Neural cell (in vitro differentiated cells): ENCODE data around the gene FHL3. TPM values are rescaled to one million over a fixed set of nuclear protein-coding genes. Genes with fewer than 3 reads are reported as not detected.

ENCODE experiments used
- H2AFZ ChIP-seq: fragments of 200-600, 300-800 bp; sonication (generic), shearing (Covaris generic); 2 replicates; pipeline ENCODE4 v1.6.0; 2014; ENCODE audit warnings: low read depth, mild to moderate bottlenecking, antibody characterized with exemption, low read length, moderate library complexity
- H3F3A ChIP-seq: fragments of 200-600 bp; shearing (Covaris generic); 2 replicates; pipeline ENCODE4 v1.6.1; 2016; ENCODE audit warnings: mild to moderate bottlenecking, moderate library complexity, mixed read lengths, antibody characterized with exemption, low read length; ENCODE audit not compliant: insufficient read depth, poor library complexity, severe bottlenecking
- H3K27ac ChIP-seq: fragments of 200-600, 300-800 bp; sonication (generic), shearing (Covaris generic); 2 replicates; pipeline ENCODE4 v1.5.1; 2014; ENCODE audit warnings: mild to moderate bottlenecking, low read length, moderate library complexity
- H3K27me3 ChIP-seq: fragments of 300-800, 200-600 bp; sonication (generic), shearing (Covaris generic); 2 replicates; pipeline ENCODE4 v1.6.0; 2014; ENCODE audit warnings: mild to moderate bottlenecking, low read depth, low read length, moderate library complexity; ENCODE audit not compliant: insufficient read depth
- H3K36me3 ChIP-seq: fragments of 300-800, 200-600 bp; sonication (generic), shearing (Covaris generic); 2 replicates; pipeline ENCODE4 v1.5.1; 2014; ENCODE audit warnings: mild to moderate bottlenecking, antibody characterized with exemption, low read length, moderate library complexity; ENCODE audit not compliant: insufficient read depth
- H3K4me2 ChIP-seq: fragments of 300-800, 200-600 bp; sonication (generic), shearing (Covaris generic); 2 replicates; pipeline ENCODE4 v1.6.0; 2014; ENCODE audit warnings: mild to moderate bottlenecking, low read length
- H3K4me3 ChIP-seq: fragments of 300-800, 200-600 bp; sonication (generic), shearing (Covaris generic); 2 replicates; pipeline ENCODE4 v1.5.1; 2014; ENCODE audit warnings: mild to moderate bottlenecking, low read length, moderate library complexity
- H3K79me2 ChIP-seq: fragments of 200-600 bp; shearing (Covaris generic); replicated peaks from 2 replicates; pipeline ENCODE4 v1.6.0; 2014; ENCODE audit warnings: mild to moderate bottlenecking, low read length, moderate library complexity; ENCODE audit not compliant: insufficient read depth
- H3K9ac ChIP-seq: fragments of 300-800, 200-600 bp; sonication (generic), shearing (Covaris generic); 2 replicates; pipeline ENCODE4 v1.6.1; 2016; ENCODE audit warnings: mild to moderate bottlenecking, low read length, mixed read lengths
- H3K9me2 ChIP-seq: fragments of 200-600 bp; shearing (Covaris generic); 2 replicates; pipeline ENCODE4 v1.6.1; 2016; ENCODE audit warnings: mild to moderate bottlenecking, low read length, mixed read lengths; ENCODE audit not compliant: insufficient read depth
- H3K9me3 ChIP-seq: fragments of 200-600, 300-800 bp; sonication (generic), shearing (Covaris generic); 2 replicates; pipeline ENCODE4 v1.6.1; 2016; ENCODE audit warnings: mild to moderate bottlenecking, mixed run types, low read length, moderate library complexity, mixed read lengths
- H4K20me1 ChIP-seq: fragments of 200-600 bp; shearing (Covaris generic); 2 replicates; pipeline ENCODE4 v1.6.1; 2016; ENCODE audit warnings: mild to moderate bottlenecking, mixed run types; ENCODE audit not compliant: insufficient read depth
- EP300 ChIP-seq: fragments of 450-650 bp; conservative IDR thresholded peaks from 2 replicates; pipeline ENCODE4 v1.6.1; 2014; ENCODE audit warnings: antibody characterized with exemption, mild to moderate bottlenecking, moderate library complexity; ENCODE audit not compliant: poor library complexity, severe bottlenecking
- EZH2 ChIP-seq: fragments of 200-600, 300-800 bp; shearing (Covaris generic), sonication (generic); IDR thresholded peaks from 2 replicates; pipeline ENCODE4 v1.6.1; 2014; ENCODE audit warnings: antibody characterized with exemption, low read length, borderline replicate concordance, mild to moderate bottlenecking; ENCODE audit not compliant: insufficient read depth, poor library complexity, severe bottlenecking
- MXI1 ChIP-seq: fragments of 450-650 bp; conservative IDR thresholded peaks from 2 replicates; pipeline ENCODE4 v1.6.1; 2014; ENCODE audit warnings: antibody characterized with exemption, mild to moderate bottlenecking; ENCODE audit not compliant: poor library complexity, severe bottlenecking
- POLR2AphosphoS5 ChIP-seq: IDR thresholded peaks from 2 replicates; pipeline ENCODE4 v1.6.1; 2012
- RAD21 ChIP-seq: fragments of 450-650 bp; conservative IDR thresholded peaks from 2 replicates; pipeline ENCODE4 v1.6.1; 2014; ENCODE audit warnings: antibody characterized with exemption, mild to moderate bottlenecking, moderate library complexity
- SMC3 ChIP-seq: fragments of 450-650 bp; conservative IDR thresholded peaks from 2 replicates; pipeline ENCODE4 v1.6.1; 2014; ENCODE audit warnings: antibody characterized with exemption, mild to moderate bottlenecking, moderate library complexity; ENCODE audit not compliant: poor library complexity
- TAF1 ChIP-seq: IDR thresholded peaks from 2 replicates; pipeline ENCODE4 v1.6.1; 2012; ENCODE audit warnings: low read depth
- polyA plus RNA-seq: library from polyadenylated mRNA; depleted of rRNA; stranded (reverse); fragments of >200 nt; gene quantifications from 2 replicates; pipeline ENCODE4 v1.2.3, GENCODE V29; 2014
- TF ChIP-seq, protein P1 (sequence below): IDR thresholded peaks from 2 replicates; pipeline ENCODE4 v1.6.1; 2012; ENCODE audit warnings: borderline replicate concordance
- TF ChIP-seq, protein P2 (sequence below): fragments of 450-650 bp; IDR thresholded peaks from 2 replicates; pipeline ENCODE4 v1.5.1; 2014; ENCODE audit warnings: antibody characterized with exemption, mild to moderate bottlenecking, moderate library complexity; ENCODE audit not compliant: poor library complexity, severe bottlenecking

FHL3 gene
- polyA plus RNA-seq, 1 donor from 2014 or later = 3.5 TPM

GRCh38 chr1:37951783-37952624 lies 53.3 kb downstream of the FHL3 start:
- Histone ChIP-seq H3F3A (no peaks in the 10 kb centered on the region), H3K36me3 (no peaks in the 10 kb centered on the region), H3K79me2 (no peaks in the 10 kb centered on the region), H3K27ac (no peak overlapping the region), H2AFZ (no peak overlapping the region), H3K4me2 (no peak overlapping the region), H3K27me3 (no peaks in the 10 kb centered on the region), H3K9me2 (no peaks in the 10 kb centered on the region), H3K9me3 (no peaks in the 10 kb centered on the region), H3K4me3 (no peak overlapping the region), H3K9ac (no peak overlapping the region), H4K20me1 (no peaks in the 10 kb centered on the region)
- TF ChIP-seq RAD21 = no peak
- no peak for TF ChIP-seq MXI1
- TF ChIP-seq SMC3 = no peak
- TF ChIP-seq, protein P1, sequence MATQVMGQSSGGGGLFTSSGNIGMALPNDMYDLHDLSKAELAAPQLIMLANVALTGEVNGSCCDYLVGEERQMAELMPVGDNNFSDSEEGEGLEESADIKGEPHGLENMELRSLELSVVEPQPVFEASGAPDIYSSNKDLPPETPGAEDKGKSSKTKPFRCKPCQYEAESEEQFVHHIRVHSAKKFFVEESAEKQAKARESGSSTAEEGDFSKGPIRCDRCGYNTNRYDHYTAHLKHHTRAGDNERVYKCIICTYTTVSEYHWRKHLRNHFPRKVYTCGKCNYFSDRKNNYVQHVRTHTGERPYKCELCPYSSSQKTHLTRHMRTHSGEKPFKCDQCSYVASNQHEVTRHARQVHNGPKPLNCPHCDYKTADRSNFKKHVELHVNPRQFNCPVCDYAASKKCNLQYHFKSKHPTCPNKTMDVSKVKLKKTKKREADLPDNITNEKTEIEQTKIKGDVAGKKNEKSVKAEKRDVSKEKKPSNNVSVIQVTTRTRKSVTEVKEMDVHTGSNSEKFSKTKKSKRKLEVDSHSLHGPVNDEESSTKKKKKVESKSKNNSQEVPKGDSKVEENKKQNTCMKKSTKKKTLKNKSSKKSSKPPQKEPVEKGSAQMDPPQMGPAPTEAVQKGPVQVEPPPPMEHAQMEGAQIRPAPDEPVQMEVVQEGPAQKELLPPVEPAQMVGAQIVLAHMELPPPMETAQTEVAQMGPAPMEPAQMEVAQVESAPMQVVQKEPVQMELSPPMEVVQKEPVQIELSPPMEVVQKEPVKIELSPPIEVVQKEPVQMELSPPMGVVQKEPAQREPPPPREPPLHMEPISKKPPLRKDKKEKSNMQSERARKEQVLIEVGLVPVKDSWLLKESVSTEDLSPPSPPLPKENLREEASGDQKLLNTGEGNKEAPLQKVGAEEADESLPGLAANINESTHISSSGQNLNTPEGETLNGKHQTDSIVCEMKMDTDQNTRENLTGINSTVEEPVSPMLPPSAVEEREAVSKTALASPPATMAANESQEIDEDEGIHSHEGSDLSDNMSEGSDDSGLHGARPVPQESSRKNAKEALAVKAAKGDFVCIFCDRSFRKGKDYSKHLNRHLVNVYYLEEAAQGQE = no peak
- TF ChIP-seq EP300 = no peak
- no peak for TF ChIP-seq TAF1
- TF ChIP-seq POLR2AphosphoS5 = no peak
- no peak for TF ChIP-seq EZH2

- Histone ChIP-seq H3K36me3 (no peaks in the 10 kb centered on the region), H3K4me2 (no peak overlapping the region), H3K27me3 (no peaks in the 10 kb centered on the region), H3K9me3 (no peaks in the 10 kb centered on the region), H3K27ac (no peak overlapping the region), H3K79me2 (no peaks in the 10 kb centered on the region), H3K9ac (no peak overlapping the region), H3K9me2 (no peaks in the 10 kb centered on the region), H4K20me1 (no peaks in the 10 kb centered on the region), H2AFZ (no peak overlapping the region), H3K4me3 (no peak overlapping the region), H3F3A (no peaks in the 10 kb centered on the region)
- TF ChIP-seq TAF1 = no peak
- TF ChIP-seq, protein P1 = no peak
- TF ChIP-seq, protein P2, sequence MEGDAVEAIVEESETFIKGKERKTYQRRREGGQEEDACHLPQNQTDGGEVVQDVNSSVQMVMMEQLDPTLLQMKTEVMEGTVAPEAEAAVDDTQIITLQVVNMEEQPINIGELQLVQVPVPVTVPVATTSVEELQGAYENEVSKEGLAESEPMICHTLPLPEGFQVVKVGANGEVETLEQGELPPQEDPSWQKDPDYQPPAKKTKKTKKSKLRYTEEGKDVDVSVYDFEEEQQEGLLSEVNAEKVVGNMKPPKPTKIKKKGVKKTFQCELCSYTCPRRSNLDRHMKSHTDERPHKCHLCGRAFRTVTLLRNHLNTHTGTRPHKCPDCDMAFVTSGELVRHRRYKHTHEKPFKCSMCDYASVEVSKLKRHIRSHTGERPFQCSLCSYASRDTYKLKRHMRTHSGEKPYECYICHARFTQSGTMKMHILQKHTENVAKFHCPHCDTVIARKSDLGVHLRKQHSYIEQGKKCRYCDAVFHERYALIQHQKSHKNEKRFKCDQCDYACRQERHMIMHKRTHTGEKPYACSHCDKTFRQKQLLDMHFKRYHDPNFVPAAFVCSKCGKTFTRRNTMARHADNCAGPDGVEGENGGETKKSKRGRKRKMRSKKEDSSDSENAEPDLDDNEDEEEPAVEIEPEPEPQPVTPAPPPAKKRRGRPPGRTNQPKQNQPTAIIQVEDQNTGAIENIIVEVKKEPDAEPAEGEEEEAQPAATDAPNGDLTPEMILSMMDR = no peak
- TF ChIP-seq RAD21 = no peak
- no peak for TF ChIP-seq SMC3
- no peak for TF ChIP-seq EP300
- TF ChIP-seq EZH2 = no peak
Observed at GRCh38 chr1:37951041-37951782, 54.1 kb downstream of the FHL3 start.
